Esophagus squamous epithelium (tissue), 5 donors: Measurements from ENCODE around the gene CFAP43. TPM values are rescaled to one million over a fixed set of nuclear protein-coding genes. Genes with fewer than 3 reads are reported as not detected.

Source experiments
- DNase-seq: peaks from one replicate; lab custom pipeline; 2025; lab: John Stamatoyannopoulos, UW
- H3K27ac ChIP-seq, 4 donors: fragments of 200-600 bp; sonication (generic); one replicate each; pipeline ENCODE4 v1.5.1; 2016 to 2019; ENCODE audit warnings: mild to moderate bottlenecking in 1 of 4
- H3K27me3 ChIP-seq, 4 donors: fragments of 200-600 bp; sonication (generic); 1 replicate in 3 of 4; 2 replicates in 1 of 4; pipeline versions ENCODE4 v1.5.1 to v1.6.0; 2017 to 2021; ENCODE audit warnings: antibody characterized with exemption in 1 of 4
- H3K36me3 ChIP-seq, 3 donors: fragments of 200-600 bp; sonication (generic); one replicate each; pipeline ENCODE4 v1.5.1; 2016 to 2019
- H3K4me1 ChIP-seq, 3 donors: fragments of 200-600 bp; sonication (generic); one replicate each; pipeline ENCODE4 v1.5.1; 2017 to 2019
- H3K4me3 ChIP-seq, 4 donors: fragments of 200-600 bp; sonication (generic); 1 replicate in 3 of 4; 2 replicates in 1 of 4; pipeline ENCODE4 v1.5.1; 2016 to 2019; ENCODE audit warnings: mild to moderate bottlenecking in 2 of 4, moderate library complexity in 1 of 4
- H3K9me3 ChIP-seq, 3 donors: fragments of 200-600 bp; sonication (generic); one replicate each; pipeline ENCODE4 v1.5.1; 2016 to 2019
- CTCF ChIP-seq, 6 experiments: fragments of 450-650 bp in 4 of 6; fragments of 200-600 bp in 2 of 6; sonication (generic) in 2 of 6; IDR thresholded peaks; one replicate each; pipeline ENCODE4 v1.5.1; 2016 to 2019; ENCODE audit warnings: antibody characterized with exemption in 6 of 6, mild to moderate bottlenecking in 4 of 6, moderate library complexity in 4 of 6
- POLR2A ChIP-seq, 4 donors: fragments of 450-650 bp; IDR thresholded peaks; one replicate each; pipeline ENCODE4 v1.6.1; 2017; ENCODE audit warnings: antibody characterized with exemption in 4 of 4, mild to moderate bottlenecking in 4 of 4, moderate library complexity in 3 of 4
- WGBS, 2 donors: methylation state at CpG; one replicate each; pipeline ENCODE4 v1.1.5; 2018; 5-methylcytosine and 5-hydroxymethylcytosine counted together
- intact Hi-C: fragments of 100-400 bp; cut with DNase I; formaldehyde crosslinking; loops from one replicate; pipeline ENCODE4 v1.15.0; 2022
- total RNA-seq, 4 donors: library from RNA; depleted of rRNA; stranded (reverse); fragments of >200 nt; gene quantifications; one replicate each; pipeline ENCODE4 v1.1.0, GENCODE V29; 2016
- donor health status: DM: yes; HTN: yes; CAD: no.

CFAP43 gene
- total RNA-seq, 4 donors from 2014 or later: 0.19 to 0.38 TPM; not detected in 2

GRCh38 chr10:104253606-104254410, 21.6 kb upstream of the CFAP43 start:
- DNase-seq: no peak
- WGBS, 2 donors: 76 to 81% methylated on average over 10 of the region's 10 CpGs
- no peak for TF ChIP-seq CTCF (IDR thresholded peaks at IDR 0.05)
- TF ChIP-seq POLR2A (IDR thresholded peaks at IDR 0.05): no peak

DNA sequence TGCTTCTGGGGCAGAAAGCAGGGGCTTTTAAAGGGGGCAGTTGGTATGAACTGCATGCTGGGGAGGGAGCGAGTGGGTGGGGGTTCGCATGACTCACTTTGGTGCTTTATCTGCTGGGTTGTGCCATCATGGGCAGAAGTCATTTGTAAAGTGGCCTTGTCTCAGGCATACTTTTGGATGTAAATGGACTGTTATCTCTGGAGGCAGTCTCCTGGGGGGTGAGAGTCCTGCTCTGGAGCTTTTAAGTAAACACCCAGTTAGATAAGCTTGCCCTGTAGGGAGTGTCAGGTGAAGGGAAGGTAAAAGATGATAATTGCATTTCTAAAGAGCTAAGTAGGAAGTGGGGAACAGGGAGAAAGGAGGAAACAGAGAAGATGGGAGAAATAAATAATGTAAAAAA, 20.9 kb upstream of the CFAP43 start:
- no peak overlapping the region for H3K27ac ChIP-seq
- 83 to 88% methylated on average over 2 of the region's 2 CpGs for WGBS, 2 donors
- no peak for DNase-seq
- H3K4me1 ChIP-seq: peaks cover 0 to 35% (median 23%) of the 10 kb centered on the region in 3 donors
- TF ChIP-seq POLR2A (IDR thresholded peaks at IDR 0.05) (no peak), CTCF (IDR thresholded peaks at IDR 0.05) (no peak)
- peaks cover 0 to 9% (median 0%) of the 10 kb centered on the region in 3 donors for H3K36me3 ChIP-seq
- H3K9me3 ChIP-seq: no peaks in the 10 kb centered on the region
- no peaks in the 10 kb centered on the region for H3K27me3 ChIP-seq
- no peak overlapping the region for H3K4me3 ChIP-seq
- intact Hi-C loops: no loop called here

More at GRCh38 chr10:104253606-104254410, 21.6 kb upstream of the CFAP43 start:
- Histone ChIP-seq H3K27ac (peak overlapping the region; percentile 96 to 99 (median 98)), H3K9me3 (no peaks in the 10 kb centered on the region), H3K27me3 (no peaks in the 10 kb centered on the region), H3K36me3 (peaks cover 0 to 16% (median 0%) of the 10 kb centered on the region in 3 donors), H3K4me1 (peaks cover 0 to 42% (median 30%) of the 10 kb centered on the region in 3 donors), H3K4me3 (peak overlapping the region; percentile 70 to 92 (median 82))
- intact Hi-C loops: no loop called here

DNA sequence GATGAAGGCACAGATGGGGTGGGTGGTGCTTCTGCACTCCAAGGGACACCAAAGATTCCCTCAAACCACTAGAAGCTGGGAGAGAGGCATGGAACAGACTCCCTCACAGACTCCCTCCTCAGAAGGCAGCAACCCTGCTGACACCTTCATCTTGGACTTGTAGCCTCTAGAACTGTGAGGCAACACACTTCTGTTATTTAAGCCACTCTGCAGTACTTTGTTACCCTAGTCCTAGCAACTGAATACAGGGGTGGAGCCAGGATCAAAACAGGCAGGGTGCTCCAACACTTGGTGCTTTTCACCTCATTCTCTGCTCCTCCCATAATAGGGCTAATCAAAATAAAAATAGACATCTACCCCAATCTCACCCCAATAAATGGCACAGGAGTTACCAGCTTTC, 20.2 kb upstream of the CFAP43 start:
- H3K4me3 ChIP-seq: no peak overlapping the region
- H3K27me3 ChIP-seq: no peaks in the 10 kb centered on the region
- intact Hi-C loops: no loop called here
- no peak overlapping the region for H3K27ac ChIP-seq
- H3K36me3 ChIP-seq: peaks cover 0 to 2% (median 0%) of the 10 kb centered on the region in 3 donors
- peaks cover 0 to 28% (median 19%) of the 10 kb centered on the region in 3 donors for H3K4me1 ChIP-seq
- DNase-seq: no peak
- no peak for TF ChIP-seq POLR2A (IDR thresholded peaks at IDR 0.05)
- TF ChIP-seq CTCF (IDR thresholded peaks at IDR 0.05): no peak
- H3K9me3 ChIP-seq: no peaks in the 10 kb centered on the region

- H3K36me3 ChIP-seq: no peaks in the 10 kb centered on the region
- 87 to 90% methylated on average over 6 of the region's 6 CpGs for WGBS, 2 donors
Observed at GRCh38 chr10:104251443-104251842, 19.3 kb upstream of the CFAP43 start.

More at GRCh38 chr10:104251443-104251842, 19.3 kb upstream of the CFAP43 start:
- Histone ChIP-seq H3K27me3 (no peaks in the 10 kb centered on the region), H3K27ac (no peak overlapping the region), H3K9me3 (no peaks in the 10 kb centered on the region), H3K4me3 (no peak overlapping the region), H3K4me1 (peaks cover 0 to 22% (median 12%) of the 10 kb centered on the region in 3 donors)
- no peak for TF ChIP-seq CTCF (IDR thresholded peaks at IDR 0.05)
- no peak for TF ChIP-seq POLR2A (IDR thresholded peaks at IDR 0.05)
- intact Hi-C loops: no loop called here
- DNase-seq: no peak
